HT-29 (cell line): ENCODE results near the gene MYO1E. TPM values are rescaled to one million over a fixed set of nuclear protein-coding genes. Genes with fewer than 3 reads are reported as not detected.
"Not testable (repeated sequence)": the region's sequence is repeated elsewhere in the genome, so short reads cannot be mapped to it uniquely, and the experiment has no call there.

ENCODE experiments used
- DNase-seq: peaks from one replicate; pipeline ENCODE4 v3.0.0-alpha.2; 2015; ENCODE audit warnings: low spot score
- total RNA-seq: library from RNA; depleted of rRNA; stranded (reverse); fragments of >200 nt; shearing (Covaris generic); gene quantifications from 2 replicates; pipeline ENCODE4 v1.2.3, GENCODE V29; 2014

Gene MYO1E
- total RNA-seq, 1 experiment from 2014 or later = 77.4 TPM

GRCh38 chr15:59387196-59387878 lies 14.7 kb upstream of the MYO1E start:
- not testable (repeated sequence) for DNase-seq

GRCh38 chr15:59385171-59385570 lies 12.5 kb upstream of the MYO1E start:
- no peak for DNase-seq

GRCh38 chr15:59384507-59384906 lies 11.8 kb upstream of the MYO1E start:
- DNase-seq = no peak

- peak; percentile 93 for DNase-seq
Measured at GRCh38 chr15:59380902-59381610, 8.4 kb upstream of the MYO1E start.

GRCh38 chr15:59379531-59379930 lies 6.9 kb upstream of the MYO1E start:
- DNase-seq = no peak

- no peak for DNase-seq
Measured at GRCh38 chr15:59378855-59379254, 6.2 kb upstream of the MYO1E start.

DNA sequence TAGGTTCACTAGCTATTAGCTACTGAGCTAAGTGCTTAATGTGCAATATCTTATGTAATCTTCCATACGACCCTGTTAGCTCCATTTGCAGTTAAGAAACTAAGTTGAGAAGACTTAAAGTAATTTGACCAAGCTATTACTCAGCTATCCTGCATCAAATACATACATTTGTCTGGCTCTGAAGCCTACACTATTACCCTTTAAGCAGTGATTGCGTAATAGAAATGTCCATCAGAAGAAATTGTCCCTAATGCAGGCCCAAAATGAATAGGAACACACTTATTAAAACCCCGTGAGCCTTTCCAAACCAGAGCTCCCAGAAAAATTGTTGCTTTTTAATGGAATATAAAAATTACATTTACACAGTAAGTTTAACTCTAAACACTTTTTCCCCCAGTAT lies 5.3 kb upstream of the MYO1E start:
- no peak for DNase-seq

GRCh38 chr15:59376733-59377132 lies 4.1 kb upstream of the MYO1E start:
- DNase-seq = peak; percentile 61

GRCh38 chr15:59373215-59373614 lies 544 bp upstream of the MYO1E start:
- DNase-seq = no peak

DNA sequence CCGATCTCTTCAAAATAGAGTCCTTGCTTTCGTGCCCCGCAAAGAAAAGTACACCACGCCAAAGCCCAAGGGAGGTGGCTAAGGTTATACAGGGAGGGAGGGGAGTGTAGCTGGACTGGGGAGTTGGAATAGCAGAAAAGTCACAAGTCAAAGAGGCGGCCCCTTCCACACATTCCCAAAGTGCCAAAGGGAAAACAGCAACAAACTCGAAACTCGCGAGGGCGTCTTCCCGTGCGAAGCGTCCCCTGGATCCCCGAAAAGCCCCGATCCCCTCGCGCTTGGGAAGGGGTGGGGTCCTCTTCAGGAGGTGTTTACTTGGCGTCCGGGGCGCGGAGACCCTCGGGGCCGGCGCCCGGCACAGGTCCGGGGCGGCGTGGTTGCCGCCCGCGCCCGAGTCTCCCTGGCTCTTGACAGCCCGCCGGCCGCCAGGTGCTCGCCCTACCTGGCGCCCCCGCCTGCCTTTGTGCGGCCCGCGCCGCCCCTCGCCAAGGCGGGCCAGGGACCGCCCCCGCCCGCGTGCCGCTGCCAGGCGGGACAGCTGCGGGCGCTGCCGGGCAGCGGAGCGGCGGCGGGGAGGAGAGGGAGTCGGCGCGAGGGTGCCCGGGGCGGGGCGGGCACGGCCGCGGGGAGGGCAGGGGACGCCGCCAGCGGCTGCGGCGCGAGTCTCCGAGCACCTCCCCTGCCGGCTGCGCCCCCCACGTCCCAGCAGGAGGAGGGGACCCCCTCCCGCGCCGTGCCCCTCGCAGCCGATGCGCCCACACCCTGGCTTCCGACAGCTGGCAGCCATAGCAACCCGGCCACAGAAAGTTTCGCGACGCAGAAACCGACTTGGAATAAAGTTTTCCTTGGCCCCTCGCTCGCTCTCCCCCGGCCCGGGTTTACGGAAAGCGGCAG lies 966 bp downstream of the MYO1E start:
- peak; percentile 82 for DNase-seq

DNA sequence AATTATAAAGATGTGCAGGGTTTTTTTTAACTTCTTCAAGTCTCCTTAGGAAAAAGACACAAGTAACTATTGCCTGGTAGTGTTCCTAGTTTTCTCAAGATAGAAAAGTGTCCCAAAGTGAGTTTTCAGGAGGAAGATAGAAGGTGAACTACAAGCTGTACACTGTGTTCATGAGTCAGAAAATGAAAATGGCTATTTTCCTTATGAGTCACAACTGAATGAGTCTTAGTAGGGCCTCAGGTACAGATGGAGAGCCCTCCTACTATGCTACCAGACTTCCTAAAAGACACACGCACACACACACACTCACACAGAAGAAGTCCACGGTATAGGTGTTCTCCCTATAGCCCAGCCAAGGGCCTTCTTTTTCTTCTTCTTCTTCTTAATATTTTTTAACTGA lies 3.1 kb downstream of the MYO1E start:
- DNase-seq = no peak

DNA sequence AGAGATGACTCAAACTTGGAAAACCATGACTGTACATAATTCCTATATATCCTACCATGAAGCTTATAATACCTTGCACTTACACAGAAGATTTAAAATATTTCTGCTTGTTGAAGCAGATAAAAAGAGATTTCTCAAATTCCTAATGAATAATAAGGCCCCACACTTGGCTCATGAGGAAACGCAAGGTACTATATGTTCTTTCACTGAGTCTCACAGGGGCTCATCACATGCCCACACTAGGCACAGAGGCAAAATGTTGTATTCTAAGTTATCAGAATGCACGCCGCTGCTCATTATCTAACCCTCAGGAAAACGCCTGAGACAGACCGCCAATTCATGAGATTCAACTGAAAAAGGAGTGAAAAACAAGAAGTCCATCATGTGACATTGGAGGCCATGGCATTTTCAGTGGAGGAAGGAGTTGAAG lies 5.6 kb downstream of the MYO1E start:
- DNase-seq = no peak

DNA sequence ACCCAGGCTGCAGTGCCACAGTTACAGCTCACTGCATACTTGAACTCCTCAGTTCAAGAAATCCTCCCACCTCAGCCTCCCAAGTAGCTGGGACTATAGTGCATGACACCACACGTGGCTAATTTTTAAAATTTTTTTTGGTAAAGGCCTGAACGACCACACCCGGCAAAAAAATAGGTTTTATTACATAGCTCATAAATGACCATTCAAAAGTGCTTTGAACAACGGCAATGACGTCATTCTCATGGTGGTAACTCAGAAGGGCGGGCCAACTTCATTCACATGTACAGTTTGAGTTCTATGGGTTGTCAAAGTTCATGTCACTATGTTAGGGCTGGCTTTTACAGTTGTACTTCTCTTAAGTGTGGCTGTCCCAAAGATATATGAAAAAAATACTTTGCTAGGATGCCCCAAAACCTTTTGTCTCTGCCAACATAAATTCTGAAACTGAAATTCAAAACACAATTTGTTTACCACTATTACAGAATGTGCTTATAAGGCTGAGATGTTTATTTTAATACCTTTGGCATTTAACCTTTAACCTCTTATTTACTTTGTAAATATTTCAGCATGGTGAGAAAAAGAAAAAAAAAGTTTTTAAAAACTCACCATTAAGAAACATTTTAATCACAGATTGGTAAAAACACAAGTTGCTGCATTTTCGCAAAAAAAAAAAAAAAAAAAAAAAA lies 6.2 kb downstream of the MYO1E start:
- peak; percentile 43 for DNase-seq

GRCh38 chr15:59364248-59364647 lies 8.4 kb downstream of the MYO1E start:
- DNase-seq = no peak

GRCh38 chr15:59362331-59362730 lies 10.3 kb downstream of the MYO1E start:
- DNase-seq = no peak

DNA sequence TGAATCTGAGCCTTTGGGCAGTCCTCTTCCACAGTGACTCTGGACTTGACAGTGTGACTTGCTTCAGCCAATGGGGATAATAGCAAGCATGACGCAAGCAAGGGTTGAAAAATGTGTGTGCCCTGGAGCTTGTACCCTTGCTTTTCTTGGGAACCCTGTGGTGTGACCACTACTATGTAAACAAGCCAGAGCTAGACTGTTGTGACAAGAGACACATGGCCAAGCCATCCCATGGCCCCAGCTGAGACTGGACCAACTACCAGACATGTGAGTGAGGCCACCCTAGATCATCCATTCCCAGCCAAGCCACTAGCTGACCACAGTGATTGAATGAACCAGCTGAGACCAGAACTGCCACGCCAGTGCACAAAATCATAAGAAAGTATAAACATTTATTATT lies 11.8 kb downstream of the MYO1E start:
- no peak for DNase-seq

DNA sequence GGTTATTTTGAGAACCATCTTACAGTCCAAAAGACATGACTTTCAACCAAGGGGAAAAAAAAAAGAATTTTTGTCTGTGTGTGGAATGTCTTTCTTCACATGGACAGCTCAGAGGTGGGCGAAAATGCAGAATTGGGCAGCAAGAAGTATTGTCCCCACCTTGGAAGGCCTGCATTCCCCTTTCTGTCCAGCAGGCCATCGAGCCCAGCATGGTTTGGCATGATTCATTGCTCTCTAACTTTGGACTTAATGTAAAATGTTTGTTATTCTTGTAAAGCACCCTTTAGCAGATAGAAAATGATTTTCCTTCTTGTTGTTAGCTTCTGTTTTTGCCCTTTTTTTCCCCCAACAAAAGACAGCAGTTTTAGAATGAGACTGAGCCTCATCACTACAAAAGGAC lies 12.4 kb downstream of the MYO1E start:
- no peak for DNase-seq

DNA sequence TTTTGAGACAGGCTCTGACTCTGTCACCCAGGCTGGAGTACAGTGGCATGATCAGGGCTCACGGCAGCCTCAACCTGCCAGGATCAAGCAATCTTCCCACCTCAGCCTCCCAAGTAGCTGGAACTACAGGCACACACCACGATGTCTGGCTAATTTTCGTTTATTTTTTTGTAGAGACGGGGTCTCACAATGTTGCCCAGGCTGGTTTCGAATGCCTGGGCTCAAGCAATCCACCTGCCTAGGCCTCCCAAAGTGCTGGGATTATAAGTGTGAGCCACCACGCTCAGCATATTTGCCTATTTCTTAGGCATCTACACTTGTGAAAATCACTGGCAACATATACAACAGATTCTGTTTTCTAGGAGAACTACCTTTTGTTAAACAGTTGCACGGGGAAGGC lies 16.9 kb downstream of the MYO1E start:
- no peak for DNase-seq

GRCh38 chr15:59354417-59355031 lies 18.1 kb downstream of the MYO1E start:
- no peak for DNase-seq

GRCh38 chr15:59353994-59354416 lies 18.7 kb downstream of the MYO1E start:
- DNase-seq = no peak

DNA sequence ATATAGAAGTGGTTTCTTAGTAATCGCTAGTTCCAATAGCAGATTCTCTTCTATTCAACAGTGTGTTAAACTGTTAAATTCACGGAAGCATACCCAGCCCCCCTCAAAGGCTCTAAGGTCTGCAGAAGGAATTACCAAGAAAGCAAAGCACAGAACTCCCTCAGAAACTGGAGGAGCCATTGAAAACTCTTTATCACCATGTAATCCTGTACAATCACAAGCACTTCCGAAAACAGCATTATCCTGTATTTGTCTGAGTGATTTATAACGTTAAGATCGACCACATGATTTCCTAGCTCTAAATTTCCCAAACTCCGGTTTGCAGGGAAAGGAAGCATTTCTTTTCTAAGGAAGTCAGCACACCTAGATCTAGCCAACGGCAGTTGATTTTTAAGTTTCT lies 20.0 kb downstream of the MYO1E start:
- DNase-seq = no peak
